ENCODE results near the gene MRPS2.

DNA sequence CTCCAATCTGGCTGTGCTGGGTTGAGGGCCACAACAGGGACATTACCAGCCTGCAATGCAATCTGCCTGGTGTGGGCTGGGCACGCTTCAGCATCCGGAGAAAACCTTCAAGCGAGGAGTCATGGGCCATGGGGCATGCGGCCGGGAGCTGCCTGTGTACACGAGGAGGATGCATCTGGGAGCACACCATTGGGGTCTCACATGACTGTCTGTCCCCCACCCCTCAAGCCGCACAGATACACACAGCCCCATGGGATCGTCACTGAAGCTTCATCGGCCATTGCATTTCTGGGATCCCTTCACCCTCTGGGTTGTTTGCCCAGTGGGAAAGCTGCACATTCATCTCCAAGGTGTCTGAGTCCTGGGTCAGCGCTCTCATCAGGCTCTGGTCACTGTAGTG lies 30.6 kb downstream of the MRPS2 start:
- no peak for TF ChIP-seq EZH2 (IDR thresholded peaks at IDR 0.05; ENCODE audit: low read length, unreplicated experiment)
- TF ChIP-seq, protein P1, sequence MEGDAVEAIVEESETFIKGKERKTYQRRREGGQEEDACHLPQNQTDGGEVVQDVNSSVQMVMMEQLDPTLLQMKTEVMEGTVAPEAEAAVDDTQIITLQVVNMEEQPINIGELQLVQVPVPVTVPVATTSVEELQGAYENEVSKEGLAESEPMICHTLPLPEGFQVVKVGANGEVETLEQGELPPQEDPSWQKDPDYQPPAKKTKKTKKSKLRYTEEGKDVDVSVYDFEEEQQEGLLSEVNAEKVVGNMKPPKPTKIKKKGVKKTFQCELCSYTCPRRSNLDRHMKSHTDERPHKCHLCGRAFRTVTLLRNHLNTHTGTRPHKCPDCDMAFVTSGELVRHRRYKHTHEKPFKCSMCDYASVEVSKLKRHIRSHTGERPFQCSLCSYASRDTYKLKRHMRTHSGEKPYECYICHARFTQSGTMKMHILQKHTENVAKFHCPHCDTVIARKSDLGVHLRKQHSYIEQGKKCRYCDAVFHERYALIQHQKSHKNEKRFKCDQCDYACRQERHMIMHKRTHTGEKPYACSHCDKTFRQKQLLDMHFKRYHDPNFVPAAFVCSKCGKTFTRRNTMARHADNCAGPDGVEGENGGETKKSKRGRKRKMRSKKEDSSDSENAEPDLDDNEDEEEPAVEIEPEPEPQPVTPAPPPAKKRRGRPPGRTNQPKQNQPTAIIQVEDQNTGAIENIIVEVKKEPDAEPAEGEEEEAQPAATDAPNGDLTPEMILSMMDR (conservative IDR thresholded peaks at IDR 0.05; ENCODE audit: low read depth, low read length) = no peak
